H1 (cell line): ENCODE measurements around the gene ZNF219. TPM values are rescaled to one million over a fixed set of nuclear protein-coding genes. Genes with fewer than 3 reads are reported as not detected.

ENCODE experiments used
- CHD7 ChIP-seq: fragments of 300-600 bp; sonication (generic); IDR thresholded peaks from 2 replicates; pipeline ENCODE4 v1.7.1; 2012; ENCODE audit warnings: low read length, moderate library complexity, mild to moderate bottlenecking, inconsistent platforms; ENCODE audit not compliant: insufficient replicate concordance
- CTCF ChIP-seq, 3 experiments: IDR thresholded peaks; 1 replicate in 2 of 3; 2 replicates in 1 of 3; pipeline versions ENCODE4 v1.5.1 to v1.6.1; 2011; ENCODE audit warnings: low read length in 3 of 3, mild to moderate bottlenecking in 3 of 3, inconsistent platforms in 2 of 3, low read depth in 1 of 3, moderate library complexity in 1 of 3; ENCODE audit not compliant: insufficient read depth in 1 of 3; ENCODE audit errors: control extremely low read depth in 1 of 3
- GTF2F1 ChIP-seq: IDR thresholded peaks from 2 replicates; pipeline ENCODE4 v1.6.1; 2012; ENCODE audit warnings: low read depth, low read length, improper control_type of control experiment, borderline replicate concordance
- KDM1A ChIP-seq: fragments of 200-600, 300-600 bp; sonication (generic); IDR thresholded peaks from 2 replicates; pipeline ENCODE4 v1.7.1; 2016; ENCODE audit warnings: mild to moderate bottlenecking, low read length, borderline replicate concordance
- POLR2A ChIP-seq, 2 experiments: IDR thresholded peaks; 1 replicate in 1 of 2; 2 replicates in 1 of 2; pipeline ENCODE4 v1.6.1; 2011; ENCODE audit warnings: low read depth in 2 of 2, low read length in 2 of 2, mild to moderate bottlenecking in 2 of 2; ENCODE audit errors: control extremely low read depth in 1 of 2
- RNF2 ChIP-seq: fragments of 200-900, 300-1000 bp; sonication (generic); IDR thresholded peaks from 2 replicates; pipeline ENCODE4 v1.7.1; 2016; ENCODE audit warnings: borderline replicate concordance, low read depth, mild to moderate bottlenecking, antibody characterized with exemption, low read length; ENCODE audit not compliant: poor library complexity, severe bottlenecking; ENCODE audit errors: missing control alignments
- RXRA ChIP-seq: IDR thresholded peaks from 2 replicates; pipeline ENCODE4 v1.6.1; 2011; ENCODE audit warnings: low read depth, mild to moderate bottlenecking, low read length, moderate library complexity; ENCODE audit not compliant: insufficient read depth
- SUZ12 ChIP-seq: fragments of 200-600 bp; sonication (generic); IDR thresholded peaks from 2 replicates; pipeline ENCODE4 v1.6.1; 2012; ENCODE audit warnings: mild to moderate bottlenecking, inconsistent platforms, low read length, moderate library complexity, mixed read lengths
- TAF7 ChIP-seq: optimal IDR thresholded peaks from 2 replicates; pipeline ENCODE3; 2011; ENCODE audit warnings: low read depth, mild to moderate bottlenecking, inconsistent platforms, low read length, moderate library complexity, borderline replicate concordance
- polyA plus RNA-seq, 7 experiments: library from polyadenylated mRNA; depleted of rRNA in 3 of 7; stranded (reverse) in 5 of 7; unstranded in 2 of 7; fragments of >200 nt in 5 of 7; fragments of 200-250 nt in 2 of 7; gene quantifications; 1 replicate in 5 of 7; 2 replicates in 1 of 7; 4 replicates in 1 of 7; pipeline versions ENCODE4 v1.2.1 to v1.2.3, GENCODE V29; 2011 to 2013; ENCODE audit warnings: missing spikeins in 2 of 7, mixed read lengths in 2 of 7
- total RNA-seq: library from RNA; stranded (reverse); fragmentation: NEBNext Ultra II Directional; extraction: Animal tissue kit (Norgen Biotek cat#: 25700); gene quantifications from 2 replicates; pipeline ENCODE4 v1.2.1, GENCODE V29; 2021

ZNF219 gene
- total and polyA plus RNA-seq, 2 of the 8 experiments (the other 6 are each of a cell fraction or from before 2014, with no cell fraction given): 113 to 160 TPM

DNA sequence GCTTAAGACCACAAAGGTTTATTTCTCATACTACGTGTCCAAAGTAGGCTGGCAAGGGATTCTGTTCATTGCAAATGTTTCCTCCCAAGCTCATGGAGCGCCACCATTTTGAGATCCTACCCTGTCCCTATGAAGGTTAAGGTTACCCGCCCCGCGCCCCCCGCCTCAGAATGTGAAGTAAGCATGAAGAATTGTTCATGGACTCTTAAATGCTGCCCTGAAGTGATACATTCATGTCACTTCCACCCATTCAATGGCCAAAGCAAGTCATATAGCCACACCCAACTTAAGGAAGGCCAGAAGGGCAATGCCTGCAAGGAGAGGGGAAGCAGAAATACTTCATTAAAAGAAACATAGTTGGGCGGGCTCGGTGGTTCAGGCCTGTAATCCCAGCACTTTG, 6.6 kb upstream of the ZNF219 start (continued):
- no peak for TF ChIP-seq CHD7
- no peak for TF ChIP-seq POLR2A (IDR thresholded peaks at IDR 0.05; ENCODE audit: control extremely low read depth in 1 of 2, low read depth in 2 of 2, low read length in 2 of 2)
- no peak for TF ChIP-seq GTF2F1
- TF ChIP-seq KDM1A: no peak
- TF ChIP-seq RXRA: no peak
- TF ChIP-seq RNF2: no peak
- no peak for TF ChIP-seq CTCF (IDR thresholded peaks at IDR 0.05; ENCODE audit: control extremely low read depth in 1 of 3, insufficient read depth in 1 of 3, low read depth in 1 of 3, low read length in 3 of 3)
- TF ChIP-seq SUZ12: no peak
- TF ChIP-seq TAF7: no peak
